HG03571 (cell line): ENCODE results near the gene N4BP3.
"Not testable (repeated sequence)": the region's sequence is repeated elsewhere in the genome, so short reads cannot be mapped to it uniquely, and the experiment has no call there.

Experiments used
- ATAC-seq: cut with Tn5 transposase; IDR thresholded peaks from one replicate; pipeline ENCODE4 v1.9.1; 2021; ENCODE audit not compliant: unreplicated experiment

Gene N4BP3

DNA sequence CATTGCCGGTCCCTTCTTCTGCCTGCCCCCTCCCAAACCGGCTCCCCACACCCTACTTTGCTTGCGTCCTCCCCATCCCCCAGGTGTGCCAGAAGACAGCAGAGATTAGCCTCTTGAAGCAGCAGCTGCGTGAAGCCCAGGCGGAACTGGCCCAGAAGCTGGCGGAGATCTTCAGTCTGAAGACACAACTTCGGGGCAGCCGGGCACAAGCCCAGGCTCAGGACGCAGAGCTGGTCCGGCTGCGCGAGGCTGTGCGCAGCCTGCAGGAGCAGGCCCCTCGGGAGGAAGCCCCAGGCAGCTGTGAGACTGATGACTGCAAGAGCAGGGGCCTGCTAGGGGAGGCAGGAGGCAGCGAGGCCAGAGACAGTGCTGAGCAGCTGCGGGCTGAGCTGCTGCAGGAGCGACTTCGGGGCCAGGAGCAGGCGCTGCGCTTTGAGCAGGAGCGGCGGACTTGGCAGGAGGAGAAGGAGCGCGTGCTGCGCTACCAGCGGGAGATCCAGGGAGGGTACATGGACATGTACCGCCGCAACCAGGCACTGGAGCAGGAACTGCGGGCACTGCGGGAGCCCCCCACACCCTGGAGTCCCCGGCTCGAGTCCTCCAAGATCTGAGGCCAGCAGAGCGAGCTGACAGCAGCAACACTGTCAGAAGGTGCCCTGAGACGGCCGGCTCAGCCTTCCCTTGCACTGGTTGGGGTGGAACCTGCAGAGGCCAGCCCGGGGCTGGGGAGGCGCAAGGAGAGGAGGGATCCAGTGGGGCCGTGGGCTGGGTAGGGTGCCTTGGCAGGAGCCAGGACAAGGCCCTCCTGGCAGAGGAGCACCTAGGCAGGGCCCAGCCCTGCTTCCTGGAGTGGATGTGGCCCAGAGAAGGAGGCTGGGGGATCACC is 8.3 kb downstream of the N4BP3 start:
- ATAC-seq = no peak

DNA sequence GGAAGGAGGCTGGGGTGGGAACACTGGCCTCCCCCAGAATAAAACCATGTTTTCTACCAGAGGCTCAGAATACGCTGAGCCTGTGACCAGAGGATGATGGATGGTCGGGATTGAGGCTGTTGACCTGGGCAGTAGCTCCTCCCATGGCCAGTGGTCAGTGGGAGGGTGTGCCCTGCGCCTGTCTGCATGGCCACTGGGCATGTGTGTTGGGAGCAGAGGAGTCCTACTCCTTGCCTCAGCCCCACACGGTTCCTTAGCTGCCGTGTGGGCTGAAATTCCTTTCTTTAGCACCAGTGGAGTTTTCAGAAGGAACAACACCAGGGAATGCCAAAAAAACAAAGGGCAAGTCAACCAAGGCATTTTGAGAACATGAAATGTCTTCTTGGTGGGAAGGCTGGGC is 9.0 kb downstream of the N4BP3 start:
- no peak for ATAC-seq

DNA sequence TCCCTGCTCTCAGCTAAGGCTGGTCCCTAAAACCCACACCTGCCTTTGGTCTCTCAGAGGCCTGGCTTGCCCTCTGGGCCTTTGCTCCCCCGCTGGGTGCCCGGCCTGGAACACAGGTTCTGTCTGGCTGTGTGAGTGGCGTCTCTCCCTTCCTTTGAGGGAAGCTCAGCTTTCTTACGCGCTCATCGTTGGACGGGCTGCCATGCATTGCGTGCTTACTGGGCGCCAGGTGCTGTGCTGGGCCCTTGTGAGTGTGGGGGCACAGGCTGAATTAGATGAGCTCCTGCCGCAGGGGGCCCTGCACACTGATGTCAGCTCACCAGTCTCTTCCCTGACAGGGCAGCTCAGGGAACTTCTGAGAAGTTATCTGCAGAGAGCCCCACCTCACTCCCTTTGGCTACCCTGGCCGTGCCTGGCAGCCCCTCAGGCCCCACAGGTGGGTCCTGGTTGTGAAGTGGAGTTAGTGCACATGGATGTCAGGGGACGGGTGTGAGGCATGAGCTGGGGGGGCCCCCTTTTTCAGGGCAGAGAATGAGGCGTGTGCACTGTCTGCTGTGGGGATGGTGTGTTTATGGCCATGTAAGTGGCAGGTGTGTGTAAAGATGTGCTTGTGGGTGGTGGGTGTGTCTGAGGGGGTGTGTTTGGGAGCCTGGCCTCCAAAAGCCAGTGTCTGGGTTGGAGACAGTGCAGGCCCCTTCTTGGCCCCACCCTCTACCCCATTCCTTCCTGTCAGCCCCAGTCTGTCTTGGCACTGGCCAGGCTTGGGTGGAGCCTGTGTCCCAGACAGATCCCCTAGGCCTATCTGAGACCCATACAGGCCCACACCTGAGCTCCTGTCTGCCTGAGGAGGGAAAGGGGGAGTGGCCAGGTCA is 10.0 kb downstream of the N4BP3 start:
- ATAC-seq = no peak

DNA sequence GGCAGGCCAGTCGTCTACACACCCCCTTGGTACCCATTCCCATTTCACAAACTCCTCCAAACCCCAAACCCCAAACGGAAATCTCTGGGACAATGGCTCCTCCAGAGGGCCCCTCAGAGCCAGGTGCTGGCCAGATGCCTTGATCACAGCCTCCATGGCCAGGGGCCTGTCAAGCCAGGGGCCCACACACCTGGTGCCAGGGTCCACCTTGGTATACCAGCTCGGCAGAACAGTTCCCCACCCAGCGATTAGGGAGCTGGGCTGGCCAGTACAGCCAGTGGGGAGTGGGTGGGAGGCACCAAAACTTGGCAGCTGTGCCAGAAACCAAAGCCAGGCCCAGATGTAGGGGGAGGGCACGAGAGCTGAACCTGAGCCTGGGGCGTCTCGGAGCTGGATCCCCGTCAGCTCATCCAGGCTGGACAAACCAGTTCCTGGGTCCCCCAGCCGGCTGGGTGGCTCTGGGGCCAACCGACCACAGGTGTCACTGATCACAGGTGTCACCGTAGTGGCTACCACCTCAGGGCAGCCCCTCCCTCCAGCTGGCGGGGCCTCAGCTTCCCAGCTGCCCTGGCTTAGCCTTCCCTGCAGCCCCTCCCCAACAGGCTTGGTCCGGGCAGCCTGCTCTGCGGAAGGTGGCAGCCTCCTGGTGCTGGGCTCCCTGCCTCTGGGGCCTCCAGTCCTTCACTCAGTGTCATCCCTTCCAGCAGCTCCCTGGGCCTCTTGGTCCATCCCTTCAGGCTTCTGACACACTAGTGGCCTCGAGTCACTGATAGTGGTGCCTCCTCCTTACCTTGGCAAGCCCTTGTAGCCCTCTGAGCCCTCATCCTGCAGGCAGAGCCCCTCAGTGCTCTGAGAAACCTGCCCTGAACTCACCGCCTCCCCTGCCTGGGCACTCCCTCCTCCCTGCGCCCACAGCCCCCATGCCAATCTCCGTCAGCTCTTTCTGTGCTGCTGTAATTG is 10.9 kb downstream of the N4BP3 start:
- no peak for ATAC-seq

DNA sequence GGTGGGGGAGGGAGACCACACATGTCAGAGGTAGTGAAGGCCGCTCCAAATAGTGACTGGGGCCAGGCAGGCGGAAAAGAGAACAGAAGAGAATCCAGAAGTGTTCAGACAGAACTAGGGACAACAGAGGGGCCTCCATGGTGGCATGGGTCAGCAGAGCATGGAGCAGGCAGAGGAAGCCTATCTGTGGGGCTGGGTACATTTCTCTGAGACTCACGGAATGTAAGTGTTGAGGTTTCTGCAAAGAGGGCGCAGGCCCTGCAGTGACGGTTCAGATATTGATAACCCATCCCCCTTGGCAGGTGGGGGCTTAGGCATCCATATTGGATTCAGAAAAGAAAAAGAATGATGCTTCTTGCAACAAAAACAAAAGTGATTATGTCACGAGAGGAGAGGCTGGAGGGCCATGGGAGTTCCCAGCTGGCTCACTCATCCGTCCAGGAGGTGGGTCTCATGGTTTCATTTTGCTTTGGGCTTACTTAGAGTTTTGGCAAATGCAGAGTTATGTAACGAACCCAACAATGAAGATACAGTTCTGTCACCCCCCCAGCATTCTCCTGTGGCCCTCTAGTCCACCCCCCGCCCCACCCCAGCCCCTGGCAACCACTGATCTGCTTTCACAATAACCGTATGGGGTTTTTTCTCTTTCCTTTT is 12.0 kb downstream of the N4BP3 start:
- no peak for ATAC-seq

DNA sequence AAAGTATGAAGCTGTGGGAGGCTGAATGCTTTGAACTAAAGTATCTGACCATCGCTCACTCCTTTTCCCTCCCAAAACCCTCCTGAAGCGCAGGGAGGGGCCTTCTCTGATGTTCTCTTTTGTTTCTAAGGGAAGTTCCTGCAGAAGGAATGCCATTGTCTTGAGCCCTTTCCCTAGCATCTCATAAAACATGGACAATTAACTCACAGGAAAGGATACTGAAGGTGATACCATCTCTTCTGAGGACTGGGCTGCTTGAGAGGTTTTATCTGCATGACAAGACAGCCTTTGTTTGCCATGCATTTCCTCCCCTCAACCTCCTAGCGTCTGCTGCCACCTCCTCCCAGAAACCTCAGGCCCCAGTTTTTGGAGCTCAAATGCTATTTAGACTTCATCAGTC is 13.2 kb downstream of the N4BP3 start:
- no peak for ATAC-seq

DNA sequence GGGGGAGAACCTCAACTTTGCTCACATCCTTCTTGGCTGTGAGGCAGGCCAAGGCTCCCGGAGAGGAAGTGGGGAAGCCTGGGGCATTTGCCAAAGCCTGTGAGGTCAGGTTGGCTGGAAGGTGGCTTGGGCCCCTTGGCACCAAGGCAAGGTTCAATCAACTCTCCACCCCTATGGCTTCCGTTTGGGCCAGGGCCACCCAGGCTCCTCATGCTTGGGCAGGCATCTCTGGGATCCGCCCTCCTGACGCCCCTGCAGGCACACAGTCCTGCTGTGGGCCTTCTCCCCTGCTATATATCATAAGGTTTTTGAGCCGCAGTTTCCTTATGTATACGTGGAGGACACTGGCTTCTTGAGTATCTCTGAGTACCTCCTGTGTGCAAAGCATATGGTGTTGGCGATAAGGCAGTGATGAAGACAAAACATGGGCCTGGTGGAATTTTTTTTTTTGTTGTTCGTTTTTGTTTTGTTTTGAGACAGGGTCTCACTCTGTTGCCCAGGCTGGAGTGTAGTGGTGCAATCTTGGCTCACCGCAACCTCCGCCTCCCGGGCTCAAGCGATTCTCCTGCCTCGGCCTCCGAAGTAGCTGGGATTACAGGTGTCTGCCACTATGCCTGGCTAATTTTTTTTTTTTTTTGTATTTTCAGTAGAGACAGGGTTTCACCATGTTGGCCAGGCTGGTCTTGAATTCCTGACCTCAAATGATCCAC is 14.1 kb downstream of the N4BP3 start:
- not testable (repeated sequence) for ATAC-seq

DNA sequence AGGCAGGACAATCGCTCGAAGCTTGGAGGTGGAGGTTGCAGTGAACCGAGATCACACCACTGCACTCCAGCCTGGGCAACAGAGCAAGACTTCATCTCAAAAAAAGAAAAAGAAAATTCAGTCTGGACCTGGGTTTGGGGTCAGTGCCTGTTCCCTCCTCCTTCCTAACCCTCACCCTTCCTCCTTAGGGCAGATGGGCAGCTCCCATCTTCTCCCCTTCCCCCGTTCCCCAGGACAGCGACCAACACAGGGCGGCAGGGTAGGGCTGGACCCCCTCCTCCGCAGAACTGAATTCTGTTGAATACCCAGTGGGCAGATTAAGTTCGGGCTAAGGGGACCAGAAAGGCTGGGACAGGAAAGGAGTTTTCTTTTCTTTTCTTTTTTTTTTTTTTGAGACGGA is 16.0 kb downstream of the N4BP3 start:
- ATAC-seq = no peak

DNA sequence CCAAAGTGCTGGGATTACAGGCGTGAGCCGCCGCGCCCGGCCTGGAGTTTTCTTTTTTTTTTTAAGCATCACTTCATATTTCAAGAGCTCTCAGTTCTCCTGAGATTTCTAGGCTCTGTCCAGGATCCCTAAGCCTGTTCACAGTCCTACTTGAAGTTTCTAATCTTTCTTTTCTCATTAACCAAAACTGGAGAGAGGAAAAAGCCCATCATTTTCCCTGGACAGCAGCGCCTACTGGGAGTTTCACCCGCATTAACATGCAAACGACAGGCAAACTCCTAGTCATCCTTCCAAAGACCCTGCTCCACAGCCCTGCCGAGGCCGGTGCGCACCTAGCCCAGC is 16.9 kb downstream of the N4BP3 start:
- not testable (repeated sequence) for ATAC-seq

DNA sequence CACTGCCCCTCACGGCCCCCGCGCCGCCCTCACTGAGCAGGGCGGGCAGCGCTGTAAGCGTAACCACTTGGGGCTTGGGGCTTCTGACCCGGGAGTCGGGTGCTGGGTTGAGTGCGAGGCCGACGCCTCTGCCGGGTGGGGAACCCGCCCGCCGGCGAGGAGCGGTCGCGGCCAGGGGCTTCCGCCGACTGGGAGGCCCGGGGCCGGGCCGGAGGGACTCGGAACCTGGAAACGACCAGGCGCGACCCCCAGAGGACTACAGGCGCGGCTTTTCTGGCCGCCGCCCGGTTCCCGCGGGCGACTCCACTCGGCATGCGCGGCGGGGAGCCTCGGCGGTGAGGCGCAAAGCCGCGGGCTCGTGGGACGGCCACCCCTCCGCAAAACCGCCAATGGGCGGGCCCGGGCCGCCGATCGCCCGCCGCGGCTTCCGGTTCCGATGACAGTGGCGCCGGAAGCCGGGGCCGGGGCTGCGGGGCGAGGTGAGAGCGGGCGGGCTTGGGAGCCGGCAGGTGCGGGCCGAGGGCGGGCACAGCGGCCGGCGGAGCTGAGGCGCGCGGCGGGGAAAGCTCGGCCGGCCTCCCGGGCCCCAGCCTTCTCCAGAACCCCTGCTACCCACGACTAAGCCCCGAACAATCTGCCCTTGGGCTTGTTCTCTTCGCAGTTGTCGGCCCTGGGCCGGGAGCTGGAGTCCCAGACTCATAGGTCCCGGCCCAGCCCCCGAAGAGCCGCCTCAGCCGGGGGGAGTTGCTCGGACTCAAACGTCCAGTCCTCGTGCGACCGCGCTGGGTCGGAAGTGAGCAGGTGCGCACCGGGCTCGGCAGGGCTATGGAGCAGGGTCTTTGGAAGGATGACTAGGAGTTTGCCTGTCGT is 17.5 kb downstream of the N4BP3 start, which contains the start of gene RMND5B:
RMND5B (plus strand) TSS at position 439 of the 870 bp plus-strand sequence. CDS start 7,106 bp downstream, outside the sequence.
- peak; percentile 85 for ATAC-seq

DNA sequence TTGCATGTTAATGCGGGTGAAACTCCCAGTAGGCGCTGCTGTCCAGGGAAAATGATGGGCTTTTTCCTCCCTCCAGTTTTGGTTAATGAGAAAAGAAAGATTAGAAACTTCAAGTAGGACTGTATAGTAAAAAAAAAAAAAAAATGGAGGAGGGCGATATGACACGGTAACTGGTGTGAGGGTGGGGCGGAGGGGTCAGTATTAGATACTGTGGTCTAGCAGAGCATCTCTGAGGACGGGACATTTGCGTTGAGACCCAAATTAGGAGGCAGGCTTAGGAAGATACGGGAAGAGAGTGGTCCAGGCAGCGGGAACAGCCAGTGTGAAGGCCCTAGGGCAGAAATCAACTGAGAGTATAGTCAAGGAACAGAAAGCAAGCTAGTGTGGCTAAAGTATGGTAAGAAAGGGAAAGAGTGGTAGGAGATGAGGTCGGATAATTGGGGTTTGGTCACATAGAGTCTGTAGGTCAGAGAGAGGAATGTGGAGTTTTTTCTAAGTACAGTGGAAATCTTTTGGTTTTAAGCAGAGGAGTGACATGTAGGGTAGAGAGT is 18.2 kb downstream of the N4BP3 start:
- no peak for ATAC-seq

DNA sequence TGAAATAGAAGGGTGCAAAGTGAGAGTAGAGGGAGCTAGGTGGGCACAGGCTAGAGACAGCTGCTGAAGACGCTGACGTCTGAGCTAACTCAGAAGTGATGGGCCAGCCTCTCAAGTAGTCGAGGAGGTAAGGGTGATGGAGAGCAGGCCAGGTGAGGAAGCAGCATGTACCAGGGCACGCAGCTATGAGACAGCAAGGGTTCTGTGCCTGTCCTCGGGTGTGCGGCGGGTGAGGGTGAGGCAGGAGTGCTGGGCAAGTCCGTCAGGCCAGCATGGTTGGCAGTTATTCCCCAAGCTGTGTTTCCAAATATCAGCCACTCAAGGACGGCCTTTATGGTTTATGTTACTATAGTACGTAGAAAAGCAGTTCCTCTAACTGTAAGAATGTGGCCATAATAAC is 23.7 kb downstream of the N4BP3 start:
- ATAC-seq = no peak

DNA sequence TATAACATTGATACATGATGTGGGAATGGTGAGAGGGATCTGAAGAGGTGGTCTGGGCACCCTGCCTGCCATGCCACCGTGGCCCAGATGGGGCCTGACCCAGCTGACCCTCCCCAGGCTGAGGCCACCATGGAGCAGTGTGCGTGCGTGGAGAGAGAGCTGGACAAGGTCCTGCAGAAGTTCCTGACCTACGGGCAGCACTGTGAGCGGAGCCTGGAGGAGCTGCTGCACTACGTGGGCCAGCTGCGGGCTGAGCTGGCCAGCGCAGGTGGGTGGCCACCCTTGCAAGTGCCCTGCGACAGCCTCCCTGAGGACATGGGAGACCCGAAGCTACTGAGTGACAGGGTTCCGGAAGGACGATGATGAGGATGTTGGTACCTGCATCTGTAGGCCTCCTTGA is 24.7 kb downstream of the N4BP3 start:
- ATAC-seq = no peak

DNA sequence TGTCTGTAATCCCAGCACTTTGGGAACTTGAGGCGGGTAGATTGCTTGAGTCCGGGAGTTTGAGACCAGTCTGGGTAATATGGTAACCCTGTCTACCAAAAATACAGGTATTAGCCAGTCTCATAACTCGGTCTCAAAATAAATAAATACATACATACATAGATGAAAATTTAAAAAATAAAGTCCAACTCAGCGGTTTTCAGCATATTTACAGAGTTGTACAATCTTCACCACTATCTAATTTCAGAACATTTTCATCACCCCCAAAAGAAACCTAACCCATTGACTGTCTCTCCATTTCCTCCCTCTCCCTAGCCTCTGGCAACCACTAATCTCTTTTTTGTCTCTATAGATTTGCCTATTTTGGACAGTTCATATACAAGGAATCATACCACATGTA is 28.2 kb downstream of the N4BP3 start:
- no peak for ATAC-seq

DNA sequence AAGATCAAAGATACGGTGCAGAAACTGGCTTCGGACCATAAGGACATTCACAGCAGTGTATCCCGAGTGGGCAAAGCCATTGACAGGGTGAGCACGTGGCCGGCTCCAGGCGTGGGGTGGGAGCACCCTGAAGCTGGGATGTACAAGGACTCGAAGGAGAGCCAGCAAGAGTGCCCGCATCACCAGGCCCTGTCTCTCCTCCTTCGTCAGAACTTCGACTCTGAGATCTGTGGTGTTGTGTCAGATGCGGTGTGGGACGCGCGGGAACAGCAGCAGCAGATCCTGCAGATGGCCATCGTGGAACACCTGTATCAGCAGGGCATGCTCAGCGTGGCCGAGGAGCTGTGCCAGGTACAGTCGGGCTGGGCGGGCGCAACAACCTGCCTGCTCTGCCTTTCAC is 29.3 kb downstream of the N4BP3 start:
- ATAC-seq = no peak

DNA sequence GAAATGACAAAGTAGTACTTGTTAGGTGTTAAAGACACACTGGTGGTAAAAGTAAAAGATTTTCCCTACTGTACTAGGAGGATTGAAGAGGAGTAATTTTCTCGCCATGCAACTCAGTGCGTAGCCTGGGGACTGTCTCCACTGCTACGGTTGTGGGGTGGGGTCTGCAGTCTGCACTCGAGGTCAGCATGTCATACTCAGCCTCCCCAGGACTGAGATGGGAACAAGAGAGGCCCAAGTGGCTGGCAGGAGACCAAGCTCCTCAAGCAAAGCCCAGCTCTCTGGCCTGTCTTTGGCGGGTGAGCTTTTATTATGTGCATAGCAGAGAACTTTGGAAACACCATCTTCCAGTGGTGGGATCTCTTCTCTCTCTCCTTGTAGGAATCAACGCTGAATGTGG is 29.9 kb downstream of the N4BP3 start:
- ATAC-seq = no peak

DNA sequence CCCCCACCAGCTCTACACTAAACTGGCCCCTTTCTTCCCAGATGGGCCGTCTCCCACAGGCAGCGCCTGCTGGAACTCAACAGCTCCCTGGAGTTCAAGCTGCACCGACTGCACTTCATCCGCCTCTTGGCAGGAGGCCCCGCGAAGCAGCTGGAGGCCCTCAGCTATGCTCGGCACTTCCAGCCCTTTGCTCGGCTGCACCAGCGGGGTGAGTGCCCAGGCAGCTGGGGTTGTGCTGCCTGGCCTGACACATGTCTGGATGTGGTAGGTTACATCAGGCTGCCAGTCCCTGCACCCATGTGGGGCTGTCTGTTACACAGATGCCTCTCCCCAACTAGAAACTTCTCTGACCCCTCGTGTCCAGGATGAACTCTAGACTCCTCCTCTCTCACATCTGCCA is 30.6 kb downstream of the N4BP3 start:
- no peak for ATAC-seq

DNA sequence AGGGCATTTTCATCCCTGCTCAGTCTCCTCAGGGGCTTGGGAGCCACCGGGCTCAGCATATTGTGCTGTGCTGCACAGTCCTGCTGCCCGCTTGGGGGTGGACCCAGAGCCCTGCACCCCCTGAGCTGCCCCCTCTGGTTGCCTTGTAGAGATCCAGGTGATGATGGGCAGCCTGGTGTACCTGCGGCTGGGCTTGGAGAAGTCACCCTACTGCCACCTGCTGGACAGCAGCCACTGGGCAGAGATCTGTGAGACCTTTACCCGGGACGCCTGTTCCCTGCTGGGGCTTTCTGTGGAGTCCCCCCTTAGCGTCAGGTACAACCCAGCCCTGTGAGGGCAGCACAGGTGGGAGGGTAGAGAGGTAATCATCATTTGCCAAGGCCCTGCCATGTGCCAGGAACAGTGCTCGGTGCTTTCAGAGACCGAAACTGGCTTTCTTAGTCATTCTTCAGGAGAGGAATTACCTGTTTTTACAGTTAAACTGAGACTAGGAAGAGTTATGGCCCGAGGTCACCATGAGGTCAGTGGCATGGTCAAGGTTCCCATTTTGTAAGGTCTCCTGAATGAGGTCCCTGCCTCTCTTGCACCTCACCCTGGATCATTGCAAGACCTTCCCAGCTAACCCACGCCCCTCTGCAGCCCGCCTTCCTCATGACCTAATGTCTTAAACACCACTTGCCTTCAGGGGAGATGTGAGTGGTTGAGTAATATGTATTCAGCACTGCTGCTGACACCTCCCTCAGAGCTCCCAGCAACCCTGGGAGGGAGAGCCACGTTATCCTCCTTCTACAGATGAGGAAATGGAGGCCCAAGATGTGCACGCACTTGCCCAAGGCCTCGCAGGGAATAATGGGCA is 32.9 kb downstream of the N4BP3 start:
- ATAC-seq = peak; percentile 53
